OCI-LY1 (cell line): Measurements from ENCODE around the gene COX19.

ENCODE experiments used
- EZH2 ChIP-seq: fragments of 200-600 bp; sonication (generic), shearing (Covaris generic); IDR thresholded peaks from 2 replicates; pipeline ENCODE4 v1.8.0; 2017; ENCODE audit warnings: borderline replicate concordance, mixed run types, mild to moderate bottlenecking, antibody characterized with exemption, low read length, moderate library complexity, mixed read lengths
- TF ChIP-seq, protein P1 (sequence below): fragments of 200-600 bp; sonication (generic), shearing (Covaris generic); IDR thresholded peaks from 2 replicates; pipeline ENCODE4 v1.5.1; 2017; ENCODE audit warnings: mild to moderate bottlenecking, antibody characterized with exemption, low read length, moderate library complexity, mixed read lengths

DNA sequence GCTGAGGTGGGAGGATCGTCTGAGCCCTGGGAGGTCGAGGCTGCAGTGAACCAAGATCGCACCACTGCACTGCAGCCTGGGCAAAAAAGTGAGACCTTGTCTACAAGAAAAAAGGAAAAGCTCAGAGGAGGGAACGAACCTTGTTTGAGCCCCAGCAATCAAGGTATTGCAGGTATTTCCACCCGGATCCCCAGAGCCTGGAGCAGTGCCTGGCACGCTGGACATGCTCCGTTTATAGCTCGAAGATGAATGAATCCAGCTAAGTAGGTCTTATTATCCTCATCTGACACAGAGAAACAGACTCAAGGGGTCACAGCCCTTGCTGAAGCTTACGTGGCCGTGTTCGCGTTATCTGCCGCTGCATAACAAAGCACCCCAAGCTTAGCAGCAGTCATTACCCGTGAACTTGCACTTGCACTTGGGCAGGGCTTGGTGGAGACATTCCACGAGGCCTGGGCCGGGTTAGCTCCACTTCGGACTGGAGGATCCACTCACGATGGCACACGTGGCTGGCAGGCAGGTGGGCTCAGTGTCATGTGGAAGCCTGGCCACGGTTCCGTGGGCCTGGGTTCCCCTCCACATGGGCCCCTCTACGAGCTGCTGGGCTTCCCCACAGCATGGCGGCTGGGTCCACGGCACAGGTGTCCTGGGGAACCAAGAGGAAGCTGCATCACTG is 3.2 kb upstream of the COX19 start:
- TF ChIP-seq, protein P1, sequence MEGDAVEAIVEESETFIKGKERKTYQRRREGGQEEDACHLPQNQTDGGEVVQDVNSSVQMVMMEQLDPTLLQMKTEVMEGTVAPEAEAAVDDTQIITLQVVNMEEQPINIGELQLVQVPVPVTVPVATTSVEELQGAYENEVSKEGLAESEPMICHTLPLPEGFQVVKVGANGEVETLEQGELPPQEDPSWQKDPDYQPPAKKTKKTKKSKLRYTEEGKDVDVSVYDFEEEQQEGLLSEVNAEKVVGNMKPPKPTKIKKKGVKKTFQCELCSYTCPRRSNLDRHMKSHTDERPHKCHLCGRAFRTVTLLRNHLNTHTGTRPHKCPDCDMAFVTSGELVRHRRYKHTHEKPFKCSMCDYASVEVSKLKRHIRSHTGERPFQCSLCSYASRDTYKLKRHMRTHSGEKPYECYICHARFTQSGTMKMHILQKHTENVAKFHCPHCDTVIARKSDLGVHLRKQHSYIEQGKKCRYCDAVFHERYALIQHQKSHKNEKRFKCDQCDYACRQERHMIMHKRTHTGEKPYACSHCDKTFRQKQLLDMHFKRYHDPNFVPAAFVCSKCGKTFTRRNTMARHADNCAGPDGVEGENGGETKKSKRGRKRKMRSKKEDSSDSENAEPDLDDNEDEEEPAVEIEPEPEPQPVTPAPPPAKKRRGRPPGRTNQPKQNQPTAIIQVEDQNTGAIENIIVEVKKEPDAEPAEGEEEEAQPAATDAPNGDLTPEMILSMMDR = no peak
- TF ChIP-seq EZH2 = no peak
